ENCODE measurements around the gene GPR146. TPM values are rescaled to one million over a fixed set of nuclear protein-coding genes. Genes with fewer than 3 reads are reported as not detected.

GPR146 gene
- total and polyA plus RNA-seq, 11 donors = 11.1 to 56.8 (median 25.2) TPM

DNA sequence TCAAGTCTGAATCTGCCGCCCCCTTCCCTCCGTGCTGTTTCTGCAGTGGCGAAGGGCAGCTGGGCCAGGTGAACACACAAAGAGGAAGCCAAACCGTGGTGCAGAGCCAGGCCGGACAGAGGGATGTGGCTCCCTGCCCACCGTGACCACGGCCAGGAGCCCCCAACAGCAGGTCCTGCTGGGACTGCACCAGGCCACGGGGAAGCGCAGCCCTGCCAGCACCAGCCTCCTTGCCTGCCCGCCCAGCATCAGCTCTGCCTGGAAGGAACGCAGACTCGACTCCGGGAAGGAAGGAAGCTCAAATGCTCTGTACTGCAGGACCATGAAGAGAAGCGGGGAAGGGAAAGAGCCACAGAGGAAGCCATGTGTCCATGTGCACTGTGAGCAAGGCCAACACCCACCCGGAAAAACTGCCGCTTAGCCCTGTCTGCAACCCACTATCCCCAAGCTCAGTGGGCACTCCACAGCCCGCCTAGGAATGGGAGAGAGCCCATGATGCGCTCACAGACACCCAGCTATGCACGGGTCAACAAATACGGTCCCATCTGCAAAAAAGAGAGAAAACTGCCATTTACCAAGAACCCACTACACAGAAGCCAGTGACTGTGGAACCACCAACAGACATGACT is 62.6 kb downstream of the GPR146 start:
- TF ChIP-seq POLR2A (IDR thresholded peaks at IDR 0.05) = no peak
- TF ChIP-seq, protein P1, sequence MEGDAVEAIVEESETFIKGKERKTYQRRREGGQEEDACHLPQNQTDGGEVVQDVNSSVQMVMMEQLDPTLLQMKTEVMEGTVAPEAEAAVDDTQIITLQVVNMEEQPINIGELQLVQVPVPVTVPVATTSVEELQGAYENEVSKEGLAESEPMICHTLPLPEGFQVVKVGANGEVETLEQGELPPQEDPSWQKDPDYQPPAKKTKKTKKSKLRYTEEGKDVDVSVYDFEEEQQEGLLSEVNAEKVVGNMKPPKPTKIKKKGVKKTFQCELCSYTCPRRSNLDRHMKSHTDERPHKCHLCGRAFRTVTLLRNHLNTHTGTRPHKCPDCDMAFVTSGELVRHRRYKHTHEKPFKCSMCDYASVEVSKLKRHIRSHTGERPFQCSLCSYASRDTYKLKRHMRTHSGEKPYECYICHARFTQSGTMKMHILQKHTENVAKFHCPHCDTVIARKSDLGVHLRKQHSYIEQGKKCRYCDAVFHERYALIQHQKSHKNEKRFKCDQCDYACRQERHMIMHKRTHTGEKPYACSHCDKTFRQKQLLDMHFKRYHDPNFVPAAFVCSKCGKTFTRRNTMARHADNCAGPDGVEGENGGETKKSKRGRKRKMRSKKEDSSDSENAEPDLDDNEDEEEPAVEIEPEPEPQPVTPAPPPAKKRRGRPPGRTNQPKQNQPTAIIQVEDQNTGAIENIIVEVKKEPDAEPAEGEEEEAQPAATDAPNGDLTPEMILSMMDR (IDR thresholded peaks at IDR 0.05) = no peak
- Histone ChIP-seq H3K27me3 (no peaks in the 10 kb centered on the region), H3K4me3 (no peak overlapping the region), H3K4me1 (peaks cover 0 to 16% (median 0%) of the 10 kb centered on the region in 12 donors), H3K27ac (no peak overlapping the region), H3K36me3 (no peaks in the 10 kb centered on the region), H3K9me3 (no peaks in the 10 kb centered on the region)
- ATAC-seq = no peak
- intact Hi-C loops (cut with DNase I) = no loop called here
- no peak for DNase-seq
- 60 to 71% (median 65%) methylated on average over 17 to 20 of the region's 20 CpGs for WGBS, 4 donors

- H3K36me3 ChIP-seq = no peaks in the 10 kb centered on the region
- H3K4me1 ChIP-seq = peaks cover 0 to 19% (median 0%) of the 10 kb centered on the region in 12 donors
- no peak for TF ChIP-seq POLR2A (IDR thresholded peaks at IDR 0.05)
- DNase-seq (peak in 1 of 5 donors; percentile 9), ATAC-seq (no peak)
- WGBS, 4 donors = 79 to 81% (median 81%) methylated on average over 25 to 30 of the region's 30 CpGs
- no peak overlapping the region for H3K4me3 ChIP-seq
- H3K27ac ChIP-seq = no peak overlapping the region
- no peaks in the 10 kb centered on the region for H3K9me3 ChIP-seq
- intact Hi-C loops (cut with DNase I) = no loop called here
- H3K27me3 ChIP-seq = no peaks in the 10 kb centered on the region
Measured at GRCh38 chr7:1108264-1108920, 64.0 kb downstream of the GPR146 start.

MicroRNAs within 50 kb of the gene (microRNA counts, 767-probe panel; counts per million panel counts)
- 0 to 71.6 counts per million in 2 donors for microRNA hsa-miR-339-3p
- 0 to 71.6 counts per million in 2 donors for microRNA hsa-miR-339-5p

Small RNA genes lying within 50 kb of the gene (microRNA-seq; reads per million reads assigned to microRNA genes)
- 431 to 794 (median 463) reads per million in 4 donors for gene MIR339

Other genes with a start within 250 kb of the GPR146 start
- gene SUN1, start 212.1 kb upstream of the GPR146 start, total RNA-seq = 100 to 1,000 TPM; 117 to 203 (median 157) TPM
- gene SUN1, start 212.1 kb upstream of the GPR146 start, polyA plus RNA-seq = 100 to 1,000 TPM; 111 to 148 TPM
- gene GET4, start 168.0 kb upstream of the GPR146 start, total RNA-seq = 10 to 100 TPM; 14.6 to 27.3 (median 18.6) TPM
- 10 to 100 TPM; 19.7 to 34.1 TPM for gene GET4, start 168.0 kb upstream of the GPR146 start, polyA plus RNA-seq
- gene ADAP1, start 89.9 kb upstream of the GPR146 start, total RNA-seq = 10 to 100 TPM in 6 of 9 donors, 1 to 10 TPM in 3; 7.0 to 16.5 (median 12.0) TPM
- 10 to 100 TPM in 1 of 2 donors, 1 to 10 TPM in 1; 3.1 to 14.0 TPM for gene ADAP1, start 89.9 kb upstream of the GPR146 start, polyA plus RNA-seq
- gene COX19, start 69.0 kb upstream of the GPR146 start, total RNA-seq = 1 to 10 TPM; 3.1 to 7.8 (median 6.5) TPM
- gene COX19, start 69.0 kb upstream of the GPR146 start, polyA plus RNA-seq = 1 to 10 TPM; 5.7 to 6.6 TPM
- gene CYP2W1, start 61.4 kb upstream of the GPR146 start, total RNA-seq = not detected
- not detected for gene CYP2W1, start 61.4 kb upstream of the GPR146 start, polyA plus RNA-seq
- gene GPER1, start 43.6 kb downstream of the GPR146 start, total RNA-seq = 1 to 10 TPM; 1.4 to 8.8 (median 3.0) TPM
- 1 to 10 TPM; 1.8 to 2.8 TPM for gene GPER1, start 43.6 kb downstream of the GPR146 start, polyA plus RNA-seq
- 10 to 100 TPM in 3 of 9 donors, 1 to 10 TPM in 6; 5.6 to 13.7 (median 9.0) TPM for gene ZFAND2A, start 115.7 kb downstream of the GPR146 start, total RNA-seq
- 10 to 100 TPM; 16.7 to 25.6 TPM for gene ZFAND2A, start 115.7 kb downstream of the GPR146 start, polyA plus RNA-seq
- not detected for gene UNCX, start 188.3 kb downstream of the GPR146 start, total RNA-seq
- gene UNCX, start 188.3 kb downstream of the GPR146 start, polyA plus RNA-seq = not detected